OCI-LY1 (cell line): ENCODE results near the gene ST6GALNAC2.

Experiments
- CTCF ChIP-seq: fragments of 200-600 bp; sonication (generic), shearing (Covaris generic); IDR thresholded peaks from 2 replicates; pipeline ENCODE4 v1.5.1; 2017; ENCODE audit warnings: mild to moderate bottlenecking, antibody characterized with exemption, low read length, moderate library complexity, mixed read lengths
- EZH2 ChIP-seq: fragments of 200-600 bp; sonication (generic), shearing (Covaris generic); IDR thresholded peaks from 2 replicates; pipeline ENCODE4 v1.8.0; 2017; ENCODE audit warnings: borderline replicate concordance, mixed run types, mild to moderate bottlenecking, antibody characterized with exemption, low read length, moderate library complexity, mixed read lengths

- TF ChIP-seq CTCF (no peak), EZH2 (no peak)
Observed at GRCh38 chr17:76633628-76634328, 48.1 kb upstream of the ST6GALNAC2 start.
